Amygdala (tissue), 56 donors: ENCODE measurements around the gene ERBB4.
A peak's percentile ranks its signal among the peaks of the same experiment; 100 is the strongest.
"Not testable (repeated sequence)": the region's sequence is repeated elsewhere in the genome, so short reads cannot be mapped to it uniquely, and the experiment has no call there.

ENCODE experiments used
- DNase-seq, 56 donors: peaks; one replicate each; lab custom pipeline; 2025; lab: John Stamatoyannopoulos, UW

Gene ERBB4

DNA sequence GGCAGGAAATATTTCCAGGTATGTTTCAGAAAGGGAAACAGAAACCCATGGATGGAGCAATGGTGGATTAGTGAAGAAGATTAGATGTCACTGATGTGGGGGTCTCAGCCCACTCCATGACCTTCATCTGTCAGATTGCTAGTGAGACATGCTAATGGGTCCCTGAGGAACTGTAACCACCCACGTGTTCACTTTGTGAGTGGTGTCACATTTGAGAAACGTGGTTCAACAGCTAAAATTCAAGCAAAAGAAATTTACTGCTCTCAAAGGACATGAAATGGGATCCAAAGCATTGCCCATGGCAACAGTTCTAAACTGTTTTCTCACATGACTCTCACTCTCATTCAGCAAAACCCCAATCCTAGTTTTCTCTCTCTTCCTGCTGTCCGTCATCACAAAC, 776.1 kb downstream of the ERBB4 start:
- DNase-seq, result no peak

DNA sequence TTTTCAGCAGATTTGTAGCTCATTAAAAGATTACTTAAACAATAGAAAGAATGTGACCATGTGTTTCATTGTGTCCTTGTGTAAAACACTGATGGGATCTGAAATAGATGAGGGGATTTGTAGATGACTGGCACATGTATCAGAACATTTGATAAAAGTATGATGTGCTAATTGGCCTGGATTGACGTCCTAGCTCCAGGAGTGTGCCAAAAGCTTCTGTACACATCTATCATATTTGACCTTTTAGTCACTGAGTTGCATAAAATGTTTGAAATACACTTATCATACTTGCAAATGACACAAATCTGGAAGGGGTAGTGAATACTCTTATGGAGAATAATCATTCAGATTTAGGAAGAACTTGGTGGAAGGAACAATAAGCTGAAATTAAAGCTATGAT, 778.5 kb downstream of the ERBB4 start:
- no peak for DNase-seq

DNA sequence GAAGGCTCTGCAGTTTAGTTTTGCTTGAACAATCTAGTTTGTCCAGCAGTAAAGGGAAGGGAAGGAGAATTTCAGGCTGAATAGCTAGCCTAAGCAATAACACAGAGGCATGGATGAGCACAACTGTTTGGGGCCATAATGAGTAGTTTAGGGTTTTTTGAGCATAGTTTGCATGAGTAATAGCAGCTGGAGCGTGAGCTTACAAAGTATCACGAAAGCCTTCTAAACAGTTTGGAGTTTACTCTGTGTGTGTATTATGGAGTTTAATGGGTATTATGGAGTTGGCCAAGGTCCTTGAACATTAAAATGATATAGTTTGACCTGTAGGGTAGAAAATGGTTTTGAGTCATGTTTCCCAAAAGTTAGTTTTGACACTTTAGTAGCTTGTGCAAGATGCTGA, 782.3 kb downstream of the ERBB4 start:
- DNase-seq, result no peak

DNA sequence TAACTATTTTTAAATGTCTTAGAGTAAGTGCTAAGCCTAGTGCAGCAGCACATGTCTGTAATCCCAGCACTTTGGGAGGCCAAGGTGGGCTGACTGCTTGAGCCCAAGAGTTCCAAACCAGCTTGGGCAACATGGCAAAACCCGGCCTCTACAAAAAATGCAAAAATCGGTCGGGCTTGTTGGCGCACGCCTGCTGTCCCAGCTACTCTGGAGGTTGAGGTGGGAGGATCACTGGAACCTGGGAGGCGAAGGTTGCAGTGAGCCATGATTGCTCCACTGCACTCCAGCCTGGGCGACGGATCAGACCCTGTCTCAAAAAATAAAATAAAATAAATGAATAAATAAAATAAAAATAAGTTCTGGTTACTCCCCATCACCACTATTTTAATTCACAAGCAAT, 783.4 kb downstream of the ERBB4 start:
- DNase-seq, result no peak

GRCh38 chr2:211751848-211752247, 786.8 kb downstream of the ERBB4 start:
- DNase-seq, result no peak

DNA sequence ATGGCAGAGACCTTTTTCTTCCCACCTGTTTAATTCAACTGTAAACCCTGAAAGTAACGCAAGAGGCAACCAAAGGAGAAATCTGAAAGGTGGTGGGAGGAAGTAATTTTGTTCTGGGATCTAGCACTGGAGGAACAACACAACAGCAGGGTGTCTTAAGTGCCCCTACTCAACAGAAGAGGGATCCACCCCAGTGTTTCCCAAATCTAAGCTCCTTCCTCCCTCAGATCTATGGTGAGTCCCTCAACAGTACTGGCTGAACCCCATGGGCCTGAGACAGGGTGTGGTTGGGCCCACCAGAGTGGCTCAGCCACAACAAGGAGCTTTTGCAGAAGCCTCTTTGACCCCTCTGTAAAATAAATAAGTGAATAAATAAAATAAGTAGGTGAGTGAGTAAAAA, 790.3 kb downstream of the ERBB4 start:
- no peak for DNase-seq

GRCh38 chr2:211745295-211746097, 793.1 kb downstream of the ERBB4 start:
- DNase-seq, result peak in 37 of 56 donors; percentile 1 to 61 (median 16)

- peak in 1 of 56 donors; percentile 3 for DNase-seq
Observed at GRCh38 chr2:211744379-211744778, 794.2 kb downstream of the ERBB4 start.

DNA sequence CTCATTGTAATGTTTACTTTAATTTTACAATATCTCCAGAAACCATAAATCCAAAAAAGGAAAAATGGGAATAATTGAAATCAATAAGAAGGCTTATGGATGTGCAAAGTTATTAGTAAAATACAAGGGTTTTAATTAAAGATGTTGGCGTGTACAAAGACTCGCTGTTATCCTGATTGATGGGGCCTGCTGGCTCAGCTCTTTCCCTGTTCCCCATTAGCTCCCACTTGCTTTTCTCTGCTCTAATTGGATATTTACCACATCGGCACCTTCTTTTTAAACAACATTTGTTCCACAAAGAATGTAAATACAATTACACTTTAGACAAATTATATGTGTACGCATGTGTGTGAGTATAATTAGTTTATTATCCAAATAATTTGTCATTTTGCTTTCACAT, 796.6 kb downstream of the ERBB4 start:
- no peak for DNase-seq

DNA sequence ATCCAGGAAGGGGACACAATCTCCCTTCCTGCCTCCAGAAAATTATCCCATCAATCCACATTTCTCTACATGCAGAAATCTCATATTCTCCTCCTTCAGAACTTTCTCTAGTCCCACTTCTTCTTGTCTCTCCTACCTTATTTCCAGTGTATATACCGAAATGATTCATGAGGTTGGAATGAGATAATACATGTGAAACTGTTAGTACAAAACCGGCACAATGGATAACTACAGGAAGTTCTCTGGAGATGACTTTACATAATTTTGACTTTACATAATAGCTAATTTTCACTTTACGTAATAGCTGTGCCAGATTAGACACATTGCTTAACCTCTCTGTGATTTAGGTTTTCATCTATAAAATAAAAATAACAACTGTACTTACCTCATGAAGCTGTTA, 801.3 kb downstream of the ERBB4 start:
- DNase-seq, result no peak

GRCh38 chr2:211730215-211730614, 808.4 kb downstream of the ERBB4 start:
- no peak for DNase-seq

DNA sequence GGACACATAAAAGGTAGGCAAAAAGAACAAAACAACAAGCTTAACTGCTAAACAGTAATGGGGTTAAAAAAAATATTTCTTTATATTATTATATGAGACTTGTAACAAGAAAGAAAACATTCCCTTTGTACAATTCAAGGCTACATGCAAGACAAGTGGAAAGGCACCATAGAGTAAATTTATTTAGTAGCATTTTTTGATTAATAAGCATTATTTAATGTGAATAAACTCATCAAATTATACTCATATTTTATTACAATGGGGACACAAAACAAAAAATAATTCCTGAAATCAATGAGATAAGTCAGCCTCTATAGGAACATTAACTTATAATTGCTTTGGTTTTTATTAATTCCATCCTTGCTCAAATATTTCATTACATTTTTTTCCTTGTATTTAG, 809.2 kb downstream of the ERBB4 start:
- no peak for DNase-seq

DNA sequence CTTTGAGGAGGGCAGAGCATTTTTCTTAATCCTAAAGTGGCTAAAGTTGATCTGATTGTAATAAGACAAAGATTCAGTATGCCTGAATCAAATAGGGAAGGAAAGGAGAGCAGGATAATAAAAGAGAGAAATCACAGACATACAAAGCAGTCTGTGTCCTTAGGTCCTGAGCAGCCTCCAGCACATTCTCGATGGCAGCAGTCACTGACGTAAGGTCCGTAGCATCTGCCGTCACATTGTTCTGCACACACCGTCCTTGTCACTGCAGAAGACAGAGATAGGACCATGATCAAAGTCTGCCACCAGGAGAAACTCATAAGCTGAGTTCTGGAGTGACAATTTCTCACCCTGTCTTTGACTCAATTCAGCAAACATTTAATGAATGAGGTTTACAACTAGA, 813.7 kb downstream of the ERBB4 start:
- DNase-seq, result peak in 18 of 56 donors; percentile 2 to 44 (median 15)

DNA sequence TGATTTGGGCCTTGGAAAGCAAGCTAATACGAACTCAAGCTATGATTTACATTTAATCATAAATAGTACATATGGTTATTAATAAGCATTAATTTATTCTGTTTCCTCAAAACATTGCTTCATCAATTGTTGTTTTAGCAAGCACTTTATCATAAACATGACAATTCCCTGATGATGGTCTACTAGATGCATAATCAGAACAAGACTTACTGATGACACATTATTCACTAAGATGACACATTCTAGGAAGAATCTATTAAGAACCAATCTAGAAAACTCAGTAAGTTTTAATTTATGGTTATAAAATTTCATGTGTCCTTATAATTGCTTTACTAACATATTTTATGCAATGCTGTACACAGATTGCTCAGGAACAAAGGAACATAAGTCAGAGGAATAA, 815.2 kb downstream of the ERBB4 start:
- DNase-seq, result no peak

GRCh38 chr2:211722928-211723327, 815.7 kb downstream of the ERBB4 start:
- no peak for DNase-seq

DNA sequence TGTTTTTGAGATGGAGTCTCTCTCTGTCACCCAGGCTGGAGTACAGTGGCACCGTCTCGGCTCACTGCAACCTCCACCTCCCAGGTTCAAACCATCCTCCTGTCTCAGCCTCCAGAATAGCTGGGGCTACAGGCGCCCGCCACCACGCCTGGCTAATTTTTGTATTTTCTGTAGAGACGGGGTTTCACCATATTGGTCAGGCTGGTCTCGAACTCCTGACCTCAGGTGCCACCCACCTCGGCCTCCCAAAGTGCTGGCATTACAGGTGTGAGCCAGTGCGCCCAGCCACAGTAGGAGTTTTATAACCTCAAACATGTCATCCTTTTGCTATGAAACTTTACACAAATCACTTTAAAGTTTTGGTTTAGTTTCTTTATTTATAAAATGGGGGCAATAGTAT, 816.7 kb downstream of the ERBB4 start:
- not testable (repeated sequence) for DNase-seq

GRCh38 chr2:211709389-211709788, 829.2 kb downstream of the ERBB4 start:
- DNase-seq, result no peak

DNA sequence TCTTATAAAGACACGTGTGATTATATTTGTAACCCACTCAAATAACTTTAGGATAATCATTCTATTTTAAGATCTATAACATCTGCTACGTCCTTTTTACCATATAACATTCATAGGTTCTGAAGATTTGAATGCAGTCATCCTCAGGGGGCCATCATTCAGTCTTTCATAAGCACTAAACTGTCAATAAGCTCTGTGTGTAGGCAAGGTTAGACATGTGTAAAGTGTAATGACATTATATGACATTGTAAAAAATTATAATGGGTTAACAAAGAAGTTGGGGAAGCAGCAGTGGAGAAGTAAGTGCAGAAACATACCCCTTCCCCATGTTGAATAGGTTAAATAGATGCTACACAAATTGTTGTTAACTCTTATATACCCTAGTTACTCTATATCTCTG, 845.9 kb downstream of the ERBB4 start:
- DNase-seq, result no peak

GRCh38 chr2:211690736-211691135, 847.9 kb downstream of the ERBB4 start:
- no peak for DNase-seq

GRCh38 chr2:211688196-211688595, 850.4 kb downstream of the ERBB4 start:
- DNase-seq, result no peak

GRCh38 chr2:211674715-211675114, 863.9 kb downstream of the ERBB4 start:
- DNase-seq, result no peak

- DNase-seq, result no peak
Observed at GRCh38 chr2:211673133-211673905, 865.3 kb downstream of the ERBB4 start.
